Measurements from ENCODE around the gene ADAMTSL4.

- TF ChIP-seq CTCF (IDR thresholded peaks at IDR 0.05): no peak
- TF ChIP-seq ZFX (IDR thresholded peaks at IDR 0.05; ENCODE audit: borderline replicate concordance): no peak
Measured at GRCh38 chr1:150575072-150575489, 25.9 kb downstream of the ADAMTSL4 start.

All from 22Rv1 (cell line).